MCF 10A (cell line): Measurements from ENCODE around the gene VPS9D1. TPM values are rescaled to one million over a fixed set of nuclear protein-coding genes. Genes with fewer than 3 reads are reported as not detected.
A peak's percentile ranks its signal among the peaks of the same experiment; 100 is the strongest.

Experiments used
- BruUV-seq: library from RNA; stranded (reverse); fragments of 400-500 nt; replicated peaks from 2 replicates; lab custom pipeline; 2021; lab: Mats Ljungman, UMichigan
- CTCF ChIA-PET: fragments of 300-600 bp; sonication (Branson Sonifier 250); formaldehyde crosslinking; extraction: SDS; loops from one replicate; lab custom pipeline; 2021; ENCODE audit warnings: antibody characterized with exemption, inconsistent platforms; lab: Yijun Ruan, JAX
- POLR2A ChIA-PET: fragments of 300-600, 350-650 bp; sonication (Branson Sonifier 250); formaldehyde crosslinking; extraction: SDS; loops from one replicate; lab custom pipeline; 2020; ENCODE audit warnings: antibody characterized with exemption, inconsistent platforms; lab: Yijun Ruan, JAX
- DNase-seq: peaks from one replicate; pipeline ENCODE4 v3.0.0-alpha.2; 2018; ENCODE audit not compliant: unreplicated experiment
- H3K27ac Mint-ChIP-seq: one replicate; pipeline ENCODE4 v1.8.0; 2022; ENCODE audit warnings: mild to moderate bottlenecking, low read depth, mixed read lengths; ENCODE audit not compliant: unreplicated experiment
- H3K27me3 Mint-ChIP-seq: one replicate; pipeline ENCODE4 v1.8.0; 2022; ENCODE audit warnings: mixed read lengths; ENCODE audit not compliant: insufficient read depth, unreplicated experiment
- H3K36me3 Mint-ChIP-seq: one replicate; pipeline ENCODE4 v1.8.0; 2022; ENCODE audit warnings: mild to moderate bottlenecking, moderate library complexity, mixed read lengths; ENCODE audit not compliant: insufficient read depth, unreplicated experiment
- H3K4me1 Mint-ChIP-seq: one replicate; pipeline ENCODE4 v1.8.0; 2022; ENCODE audit warnings: mixed read lengths; ENCODE audit not compliant: insufficient read depth, unreplicated experiment
- H3K4me3 Mint-ChIP-seq: one replicate; pipeline ENCODE4 v1.8.0; 2022; ENCODE audit warnings: mild to moderate bottlenecking, moderate library complexity, mixed read lengths; ENCODE audit not compliant: unreplicated experiment
- H3K9me3 Mint-ChIP-seq: one replicate; pipeline ENCODE4 v1.8.0; 2022; ENCODE audit warnings: mixed read lengths; ENCODE audit not compliant: unreplicated experiment
- CTCF ChIP-seq: fragments of 200-600 bp; IDR thresholded peaks from one replicate; pipeline ENCODE4 v1.8.0; 2022; ENCODE audit warnings: antibody characterized with exemption, mild to moderate bottlenecking; ENCODE audit not compliant: unreplicated experiment
- intact Hi-C: fragments of 100-400 bp; cut with micrococcal nuclease; formaldehyde crosslinking; loops from 2 replicates; pipeline ENCODE4 v1.14.1; 2022
- total RNA-seq: library from RNA; stranded (reverse); gene quantifications from 2 replicates; pipeline ENCODE4 v1.2.3, GENCODE V29; 2022

Gene VPS9D1
- total RNA-seq, 1 experiment from 2014 or later = 12.0 TPM

- no peak for DNase-seq
- Mint-ChIP-seq H3K9me3 (no peaks in the 10 kb centered on the region), H3K4me3 (peak overlapping the region; percentile 82), H3K27ac (peak overlapping the region; percentile 60), H3K4me1 (peaks cover 13% of the 10 kb centered on the region), H3K36me3 (peaks cover 73% of the 10 kb centered on the region), H3K27me3 (no peaks in the 10 kb centered on the region)
- intact Hi-C loops = no loop called here
- TF ChIP-seq CTCF = no peak
- POLR2A ChIA-PET = interaction anchor here (0.6 to 2.0 kb wide), 12 partner anchors 9 to 140 kb away, joined by 3 to 11 read pairs (median 4); no protein-coding TSS in a partner anchor
- CTCF ChIA-PET = interaction anchor here (0.5 to 1.0 kb wide), 7 partner anchors 24 to 434 kb away, joined by 3 to 5 read pairs (median 3); no protein-coding TSS in a partner anchor
- no TSS peak for BruUV-seq
These were observed 2.9 kb upstream of the VPS9D1 start for GRCh38 chr16:89723279-89724250.

GRCh38 chr16:89722392-89723278 is 1.9 kb upstream of the VPS9D1 start:
- TSS peak; percentile 8 for BruUV-seq
- TF ChIP-seq CTCF = no peak
- Mint-ChIP-seq H3K4me3 (peak overlapping the region; percentile 82), H3K36me3 (peaks cover 76% of the 10 kb centered on the region), H3K27ac (peak overlapping the region; percentile 60), H3K9me3 (no peaks in the 10 kb centered on the region), H3K4me1 (peaks cover 23% of the 10 kb centered on the region), H3K27me3 (no peaks in the 10 kb centered on the region)
- CTCF ChIA-PET = interaction anchor here (0.5 to 1.0 kb wide), 6 partner anchors 17 to 433 kb away, joined by 3 to 5 read pairs (median 4); no protein-coding TSS in a partner anchor
- POLR2A ChIA-PET = interaction anchor here (0.8 to 2.0 kb wide), 12 partner anchors 10 to 138 kb away, joined by 3 to 11 read pairs (median 4); no protein-coding TSS in a partner anchor
- DNase-seq = peak; percentile 86
- intact Hi-C loops = no loop called here

GRCh38 chr16:89721546-89722391 is 1.1 kb upstream of the VPS9D1 start:
- no peaks in the 10 kb centered on the region for H3K27me3 Mint-ChIP-seq
- POLR2A ChIA-PET = interaction anchor here (0.9 to 2.0 kb wide), 9 partner anchors 9 to 139 kb away, joined by 3 to 11 read pairs (median 4); no protein-coding TSS in a partner anchor
- H3K4me1 Mint-ChIP-seq = peaks cover 25% of the 10 kb centered on the region
- H3K27ac Mint-ChIP-seq = peak overlapping the region; percentile 60
- peaks cover 72% of the 10 kb centered on the region for H3K36me3 Mint-ChIP-seq
- no peak for TF ChIP-seq CTCF
- H3K4me3 Mint-ChIP-seq = peak overlapping the region; percentile 82
- no TSS peak for BruUV-seq
- intact Hi-C loops = loop anchor here (1.0 kb wide), 1 partner anchor 21 kb away; no protein-coding TSS in a partner anchor
- CTCF ChIA-PET = interaction anchor here (0.6 kb wide), 1 partner anchor 81 kb away, joined by 3 read pairs; no protein-coding TSS in a partner anchor
- peak; percentile 57 for DNase-seq
- no peaks in the 10 kb centered on the region for H3K9me3 Mint-ChIP-seq
